ENCODE data around the gene FEM1A. TPM values are rescaled to one million over a fixed set of nuclear protein-coding genes. Genes with fewer than 3 reads are reported as not detected.

The FEM1A gene
- polyA plus RNA-seq, 1 donor from 2014 or later = 8.7 TPM

GRCh38 chr19:4801085-4801619, 9.6 kb downstream of the FEM1A start:
- no peak overlapping the region for H3K4me2 ChIP-seq (ENCODE audit: low read length)
- no peaks in the 10 kb centered on the region for H3K9me2 ChIP-seq (ENCODE audit: insufficient read depth, low read length)
- peaks cover 5% of the 10 kb centered on the region for H3K36me3 ChIP-seq (ENCODE audit: insufficient read depth, low read length)
- H3K27ac ChIP-seq (ENCODE audit: low read length) = no peak overlapping the region
- no peaks in the 10 kb centered on the region for H3F3A ChIP-seq (ENCODE audit: insufficient read depth, low read length, poor library complexity, severe bottlenecking)
- H3K9ac ChIP-seq (ENCODE audit: low read length) = no peak overlapping the region
- H3K79me2 ChIP-seq (replicated peaks; ENCODE audit: insufficient read depth, low read length) = peaks cover 5% of the 10 kb centered on the region
- H2AFZ ChIP-seq (ENCODE audit: low read depth, low read length) = no peak overlapping the region
- no peaks in the 10 kb centered on the region for H3K9me3 ChIP-seq (ENCODE audit: low read length)
- no peak overlapping the region for H3K4me3 ChIP-seq (ENCODE audit: low read length)
- H3K27me3 ChIP-seq (ENCODE audit: insufficient read depth, low read depth, low read length) = no peaks in the 10 kb centered on the region
- no peak for TF ChIP-seq MXI1 (conservative IDR thresholded peaks at IDR 0.05; ENCODE audit: poor library complexity, severe bottlenecking)
- no peak for TF ChIP-seq EP300 (conservative IDR thresholded peaks at IDR 0.05; ENCODE audit: poor library complexity, severe bottlenecking)
- no peak for TF ChIP-seq EZH2 (IDR thresholded peaks at IDR 0.05; ENCODE audit: borderline replicate concordance, insufficient read depth, low read length, poor library complexity, severe bottlenecking)
- H4K20me1 ChIP-seq (ENCODE audit: insufficient read depth) = no peaks in the 10 kb centered on the region

- Histone ChIP-seq H3K4me2 (ENCODE audit: low read length) (no peak overlapping the region), H3F3A (ENCODE audit: insufficient read depth, low read length, poor library complexity, severe bottlenecking) (no peaks in the 10 kb centered on the region), H3K9ac (ENCODE audit: low read length) (no peak overlapping the region), H3K9me2 (ENCODE audit: insufficient read depth, low read length) (no peaks in the 10 kb centered on the region), H3K27me3 (ENCODE audit: insufficient read depth, low read depth, low read length) (no peaks in the 10 kb centered on the region), H3K36me3 (ENCODE audit: insufficient read depth, low read length) (no peaks in the 10 kb centered on the region), H4K20me1 (ENCODE audit: insufficient read depth) (no peaks in the 10 kb centered on the region), H3K79me2 (replicated peaks; ENCODE audit: insufficient read depth, low read length) (no peaks in the 10 kb centered on the region), H3K27ac (ENCODE audit: low read length) (no peak overlapping the region), H2AFZ (ENCODE audit: low read depth, low read length) (no peak overlapping the region), H3K4me3 (ENCODE audit: low read length) (no peak overlapping the region), H3K9me3 (ENCODE audit: low read length) (no peaks in the 10 kb centered on the region)
- no peak for TF ChIP-seq EP300 (conservative IDR thresholded peaks at IDR 0.05; ENCODE audit: poor library complexity, severe bottlenecking)
- no peak for TF ChIP-seq POLR2AphosphoS5 (IDR thresholded peaks at IDR 0.05)
- TF ChIP-seq MXI1 (conservative IDR thresholded peaks at IDR 0.05; ENCODE audit: poor library complexity, severe bottlenecking) = no peak
- TF ChIP-seq EZH2 (IDR thresholded peaks at IDR 0.05; ENCODE audit: borderline replicate concordance, insufficient read depth, low read length, poor library complexity, severe bottlenecking) = no peak
- no peak for TF ChIP-seq CTCF (IDR thresholded peaks at IDR 0.05; ENCODE audit: poor library complexity, severe bottlenecking)
- no peak for TF ChIP-seq RAD21 (conservative IDR thresholded peaks at IDR 0.05)
- no peak for TF ChIP-seq TAF1 (IDR thresholded peaks at IDR 0.05; ENCODE audit: low read depth)
- no peak for TF ChIP-seq SMC3 (conservative IDR thresholded peaks at IDR 0.05; ENCODE audit: poor library complexity)
- no peak for TF ChIP-seq REST (IDR thresholded peaks at IDR 0.05; ENCODE audit: borderline replicate concordance)
Observed at GRCh38 chr19:4802711-4803110, 11.2 kb downstream of the FEM1A start.

Data from neural cell (in vitro differentiated cells).